A549 (cell line): ENCODE data around the gene POLA1. TPM values are rescaled to one million over a fixed set of nuclear protein-coding genes. Genes with fewer than 3 reads are reported as not detected.

Source experiments
- ATAC-seq, 2 experiments: fragments of 200-7000 bp in 1 of 2; fragments of >200 bp in 1 of 2; cut with Nextera tagmentation in 1 of 2; cut with Tn5 transposase in 1 of 2; 3 replicates each; pipeline versions ENCODE4 v1.8.0 to v1.9.1; 2018 to 2020; ENCODE audit warnings: mild to moderate bottlenecking in 1 of 2, moderate library complexity in 1 of 2
- CTCF ChIA-PET: fragments of 300-600 bp; sonication (Branson Sonifier 250); formaldehyde crosslinking; extraction: SDS; loops from one replicate; lab custom pipeline; 2021; ENCODE audit warnings: antibody characterized with exemption, inconsistent platforms; lab: Yijun Ruan, JAX
- POLR2A ChIA-PET: fragments of 350-600 bp; formaldehyde crosslinking; extraction: SDS; loops from one replicate; lab custom pipeline; 2021; ENCODE audit warnings: antibody characterized with exemption, inconsistent platforms; lab: Yijun Ruan, JAX
- DNase-seq, 2 experiments: peaks; one replicate each; pipeline versions ENCODE4 v3.0.0 to v3.0.0-alpha.2; 2011 to 2016; ENCODE audit warnings: low read depth in 1 of 2, low spot score in 1 of 2
- FAIRE-seq: peaks from 2 replicates; lab custom pipeline; 2011; peaks lifted over from hg19 to GRCh38; lab: Jason Lieb, UNC
- H3K27ac ChIP-seq, 2 experiments: fragments of >200 bp; sonication (Bioruptor Twin); formaldehyde crosslinking; 3 replicates each; pipeline ENCODE4 v1.5.1; 2016 to 2017
- H3K4me1 ChIP-seq: fragments of >200 bp; sonication (Bioruptor Twin); formaldehyde crosslinking; 3 replicates; pipeline ENCODE4 v1.6.1; 2016
- H3K4me2 ChIP-seq: fragments of >200 bp; sonication (Bioruptor Twin); formaldehyde crosslinking; 3 replicates; pipeline ENCODE4 v1.6.1; 2016
- H3K4me3 ChIP-seq: fragments of >200 bp; sonication (Bioruptor Twin); formaldehyde crosslinking; 3 replicates; pipeline ENCODE4 v1.5.1; 2016
- H3K9me3 ChIP-seq: fragments of >200 bp; sonication (Bioruptor Twin); formaldehyde crosslinking; 3 replicates; pipeline ENCODE4 v1.6.1; 2016
- CEBPB ChIP-seq, 2 experiments: fragments of >200 bp in 1 of 2; sonication (Bioruptor Twin) in 1 of 2; formaldehyde crosslinking in 1 of 2; IDR thresholded peaks; 2 replicates each; pipeline ENCODE4 v1.6.1; 2012 to 2016
- EHMT2 ChIP-seq: fragments of 200-600 bp; sonication (generic); IDR thresholded peaks from 2 replicates; pipeline ENCODE4 v1.6.1; 2016; ENCODE audit warnings: antibody characterized with exemption, low read depth, mild to moderate bottlenecking, moderate library complexity
- ELK1 ChIP-seq: fragments of 150-350 bp; IDR thresholded peaks from 2 replicates; pipeline ENCODE4 v1.6.1; 2014; ENCODE audit warnings: low read depth, mild to moderate bottlenecking, low read length
- GATA3 ChIP-seq: IDR thresholded peaks from 2 replicates; pipeline ENCODE4 v1.6.1; 2012; ENCODE audit warnings: borderline replicate concordance
- HDAC2 ChIP-seq: fragments of 200-600 bp; sonication (generic); IDR thresholded peaks from 2 replicates; pipeline ENCODE4 v1.6.1; 2016
- HOXB13 ChIP-seq: fragments of 250-450 bp; sonication (Bioruptor Pico); IDR thresholded peaks from 2 replicates; pipeline ENCODE4 v1.5.0; 2020; ENCODE audit warnings: low read depth, mild to moderate bottlenecking, moderate library complexity
- MAFK ChIP-seq: fragments of 450-650 bp; IDR thresholded peaks from 2 replicates; pipeline ENCODE4 v1.6.1; 2014; ENCODE audit not compliant: partially characterized antibody
- NFE2L2 ChIP-seq: fragments of 150-350 bp; conservative IDR thresholded peaks from 2 replicates; pipeline ENCODE4 v1.6.1; 2014; ENCODE audit warnings: low read length
- NR3C1 ChIP-seq: fragments of >200 bp; sonication (Bioruptor Twin); formaldehyde crosslinking; IDR thresholded peaks from 3 replicates; pipeline ENCODE4 v1.6.1; 2017
- PBX3 ChIP-seq: IDR thresholded peaks from 2 replicates; pipeline ENCODE4 v1.6.1; 2012
- POLR2A ChIP-seq: IDR thresholded peaks from 2 replicates; pipeline ENCODE4 v1.6.1; 2012; ENCODE audit warnings: mild to moderate bottlenecking, low read length
- POLR2AphosphoS2 ChIP-seq: conservative IDR thresholded peaks from 2 replicates; pipeline ENCODE4 v1.6.1; 2012; ENCODE audit warnings: low read length, improper control_type of control experiment, inconsistent platforms
- SMC3 ChIP-seq: fragments of >200 bp; sonication (Bioruptor Twin); formaldehyde crosslinking; IDR thresholded peaks from 3 replicates; pipeline ENCODE4 v1.6.1; 2018; ENCODE audit warnings: inconsistent platforms
- TP53 ChIP-seq: fragments of 250-450 bp; sonication (Bioruptor Pico); IDR thresholded peaks from 2 replicates; pipeline ENCODE4 v1.5.0; 2021; ENCODE audit warnings: mild to moderate bottlenecking, moderate library complexity
- ZFP36 ChIP-seq: fragments of 450-650 bp; IDR thresholded peaks from 2 replicates; pipeline ENCODE4 v1.6.1; 2014; ENCODE audit warnings: borderline replicate concordance; ENCODE audit not compliant: partially characterized antibody
- ZNF302 ChIP-seq: fragments of 250-450 bp; sonication (Bioruptor Pico); IDR thresholded peaks from 2 replicates; pipeline ENCODE4 v1.9.0; 2021; ENCODE audit warnings: inconsistent platforms, mild to moderate bottlenecking, moderate library complexity
- WGBS: methylation state at CpG from one replicate; pipeline ENCODE4 v1.1.6; 2017; ENCODE audit errors: missing lambda C conversion rate; 5-methylcytosine and 5-hydroxymethylcytosine counted together
- polyA plus RNA-seq, 4 experiments: library from polyadenylated mRNA; depleted of rRNA in 3 of 4; stranded (reverse); fragments of >200 nt; fragmentation: RNase III in 1 of 4; extraction: RNeasy Plus Mini Kit Qiagen cat#74134 plus additional on column Dnase treatment in 1 of 4; gene quantifications; 2 replicates in 3 of 4; 3 replicates in 1 of 4; pipeline ENCODE4 v1.2.3, GENCODE V29; 2011 to 2017
- TF ChIP-seq, protein P1 (sequence below): fragments of 250-450 bp; sonication (Bioruptor Pico); IDR thresholded peaks from 2 replicates; pipeline ENCODE4 v1.5.0; 2020; ENCODE audit warnings: low read depth, mild to moderate bottlenecking, moderate library complexity
- TF ChIP-seq, protein P2 (sequence below): IDR thresholded peaks from 2 replicates; pipeline ENCODE4 v1.6.1; 2012
- TF ChIP-seq, protein P3 (sequence below): IDR thresholded peaks from 2 replicates; pipeline ENCODE4 v1.6.1; 2012; ENCODE audit warnings: low read depth, borderline replicate concordance
- TF ChIP-seq, protein P4 (sequence below): fragments of >200 bp; sonication (Bioruptor Twin); formaldehyde crosslinking; IDR thresholded peaks from 2 replicates; pipeline ENCODE4 v1.6.1; 2016
- TF ChIP-seq, protein P5 (sequence below): fragments of >200 bp; sonication (Bioruptor Twin); formaldehyde crosslinking; IDR thresholded peaks from 3 replicates; pipeline ENCODE4 v1.6.1; 2016
- TF ChIP-seq, protein P6 (sequence below): fragments of >200 bp; sonication (Bioruptor Twin); formaldehyde crosslinking; IDR thresholded peaks from 3 replicates; pipeline ENCODE4 v1.5.1; 2016

POLA1 gene
- polyA plus RNA-seq, 2 of the 4 experiments (the other 2 are of a cell fraction), result 8.8 to 17.5 TPM

GRCh38 chrX:25015486-25016360, 322.0 kb downstream of the POLA1 start, which contains the start of gene ARX:
ARX (minus strand) TSS chrX:25015965; CDS start chrX:25015737, 228 bp downstream.
- DNase-seq, result peak; percentile 43 to 57
- Histone ChIP-seq H3K4me2 (peak within 1 kb of the TSS; percentile 37; the same call in 2 of the 3 replicates), H3K9me3 (no peaks in the 10 kb centered on the region), H3K4me1 (peaks cover 13% of the 10 kb centered on the region), H3K27ac (no peak within 1 kb of the TSS), H3K4me3 (no peak within 1 kb of the TSS)
- ChIA-PET CTCF (interaction anchor here (1.0 to 2.0 kb wide), 4 partner anchors 10 to 644 kb away, joined by 3 to 8 read pairs (median 5); no protein-coding TSS in a partner anchor), POLR2A (no interaction called here)
- FAIRE-seq, result no peak
- WGBS, result 76% methylated on average over 35 of the region's 58 CpGs
- TF ChIP-seq, protein P1, sequence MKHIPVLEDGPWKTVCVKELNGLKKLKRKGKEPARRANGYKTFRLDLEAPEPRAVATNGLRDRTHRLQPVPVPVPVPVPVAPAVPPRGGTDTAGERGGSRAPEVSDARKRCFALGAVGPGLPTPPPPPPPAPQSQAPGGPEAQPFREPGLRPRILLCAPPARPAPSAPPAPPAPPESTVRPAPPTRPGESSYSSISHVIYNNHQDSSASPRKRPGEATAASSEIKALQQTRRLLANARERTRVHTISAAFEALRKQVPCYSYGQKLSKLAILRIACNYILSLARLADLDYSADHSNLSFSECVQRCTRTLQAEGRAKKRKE (CRISPR knock-in tag), result no peak
- TF ChIP-seq, protein P2, sequence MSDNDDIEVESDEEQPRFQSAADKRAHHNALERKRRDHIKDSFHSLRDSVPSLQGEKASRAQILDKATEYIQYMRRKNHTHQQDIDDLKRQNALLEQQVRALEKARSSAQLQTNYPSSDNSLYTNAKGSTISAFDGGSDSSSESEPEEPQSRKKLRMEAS, result peak; percentile 54; the same call in 1 of the 2 replicates
- TF ChIP-seq SMC3, result no peak
- TF ChIP-seq, protein P3, sequence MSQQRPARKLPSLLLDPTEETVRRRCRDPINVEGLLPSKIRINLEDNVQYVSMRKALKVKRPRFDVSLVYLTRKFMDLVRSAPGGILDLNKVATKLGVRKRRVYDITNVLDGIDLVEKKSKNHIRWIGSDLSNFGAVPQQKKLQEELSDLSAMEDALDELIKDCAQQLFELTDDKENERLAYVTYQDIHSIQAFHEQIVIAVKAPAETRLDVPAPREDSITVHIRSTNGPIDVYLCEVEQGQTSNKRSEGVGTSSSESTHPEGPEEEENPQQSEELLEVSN, result peak; percentile 64; the same call in 1 of the 2 replicates
- no peak for TF ChIP-seq ZNF302
- ATAC-seq, result peak in 1 of 2 experiments; percentile 59; a peak in 4 of 6 replicates

DNA sequence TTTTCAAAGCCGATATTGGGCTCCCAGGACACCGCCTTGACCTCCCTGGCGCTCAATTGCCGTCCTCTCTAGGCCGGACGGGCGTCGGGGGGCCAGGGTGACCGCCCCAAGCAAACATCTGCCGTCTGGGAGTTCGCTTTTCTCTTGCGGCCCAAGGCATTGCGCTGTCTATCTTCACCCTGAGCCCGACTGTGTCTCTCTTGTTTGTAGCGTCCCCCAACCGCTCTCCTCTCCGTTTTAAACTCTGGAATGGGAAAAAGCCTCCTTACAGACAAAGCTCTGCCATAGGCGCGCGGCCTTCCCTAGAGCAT, 322.6 kb downstream of the POLA1 start:
- no peaks in the 10 kb centered on the region for H3K9me3 ChIP-seq
- WGBS, result 90% methylated on average over 17 of the region's 20 CpGs
- H3K27ac ChIP-seq, result no peak overlapping the region
- H3K4me3 ChIP-seq, result no peak overlapping the region
- TF ChIP-seq ZNF302, result no peak
- TF ChIP-seq POLR2A, result no peak
- no peak for TF ChIP-seq EHMT2
- no peak for TF ChIP-seq MAFK
- TF ChIP-seq NR3C1, result no peak
- no peak for TF ChIP-seq POLR2AphosphoS2
- no peak for TF ChIP-seq HDAC2
- TF ChIP-seq, protein P4, sequence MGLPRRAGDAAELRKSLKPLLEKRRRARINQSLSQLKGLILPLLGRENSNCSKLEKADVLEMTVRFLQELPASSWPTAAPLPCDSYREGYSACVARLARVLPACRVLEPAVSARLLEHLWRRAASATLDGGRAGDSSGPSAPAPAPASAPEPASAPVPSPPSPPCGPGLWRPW, result no peak
- no peak for TF ChIP-seq CEBPB (IDR thresholded peaks at IDR 0.05)
- TF ChIP-seq SMC3, result no peak
- no peak for TF ChIP-seq NFE2L2
- no peak for TF ChIP-seq ZFP36
- TF ChIP-seq, protein P5, sequence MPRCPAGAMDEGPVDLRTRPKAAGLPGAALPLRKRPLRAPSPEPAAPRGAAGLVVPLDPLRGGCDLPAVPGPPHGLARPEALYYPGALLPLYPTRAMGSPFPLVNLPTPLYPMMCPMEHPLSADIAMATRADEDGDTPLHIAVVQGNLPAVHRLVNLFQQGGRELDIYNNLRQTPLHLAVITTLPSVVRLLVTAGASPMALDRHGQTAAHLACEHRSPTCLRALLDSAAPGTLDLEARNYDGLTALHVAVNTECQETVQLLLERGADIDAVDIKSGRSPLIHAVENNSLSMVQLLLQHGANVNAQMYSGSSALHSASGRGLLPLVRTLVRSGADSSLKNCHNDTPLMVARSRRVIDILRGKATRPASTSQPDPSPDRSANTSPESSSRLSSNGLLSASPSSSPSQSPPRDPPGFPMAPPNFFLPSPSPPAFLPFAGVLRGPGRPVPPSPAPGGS, result no peak
- no peak for TF ChIP-seq ELK1
- no peak for TF ChIP-seq TP53 (CRISPR knock-in tag)
- TF ChIP-seq PBX3, result no peak
- TF ChIP-seq HOXB13 (CRISPR knock-in tag), result no peak
- no peak for TF ChIP-seq GATA3
- TF ChIP-seq, protein P6, sequence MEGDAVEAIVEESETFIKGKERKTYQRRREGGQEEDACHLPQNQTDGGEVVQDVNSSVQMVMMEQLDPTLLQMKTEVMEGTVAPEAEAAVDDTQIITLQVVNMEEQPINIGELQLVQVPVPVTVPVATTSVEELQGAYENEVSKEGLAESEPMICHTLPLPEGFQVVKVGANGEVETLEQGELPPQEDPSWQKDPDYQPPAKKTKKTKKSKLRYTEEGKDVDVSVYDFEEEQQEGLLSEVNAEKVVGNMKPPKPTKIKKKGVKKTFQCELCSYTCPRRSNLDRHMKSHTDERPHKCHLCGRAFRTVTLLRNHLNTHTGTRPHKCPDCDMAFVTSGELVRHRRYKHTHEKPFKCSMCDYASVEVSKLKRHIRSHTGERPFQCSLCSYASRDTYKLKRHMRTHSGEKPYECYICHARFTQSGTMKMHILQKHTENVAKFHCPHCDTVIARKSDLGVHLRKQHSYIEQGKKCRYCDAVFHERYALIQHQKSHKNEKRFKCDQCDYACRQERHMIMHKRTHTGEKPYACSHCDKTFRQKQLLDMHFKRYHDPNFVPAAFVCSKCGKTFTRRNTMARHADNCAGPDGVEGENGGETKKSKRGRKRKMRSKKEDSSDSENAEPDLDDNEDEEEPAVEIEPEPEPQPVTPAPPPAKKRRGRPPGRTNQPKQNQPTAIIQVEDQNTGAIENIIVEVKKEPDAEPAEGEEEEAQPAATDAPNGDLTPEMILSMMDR, result no peak
- H3K4me1 ChIP-seq, result peaks cover 15% of the 10 kb centered on the region
- ATAC-seq (no peak), DNase-seq (no peak), FAIRE-seq (no peak)
- ChIA-PET CTCF (interaction anchor here (1.3 to 2.0 kb wide), 3 partner anchors 10 to 645 kb away, joined by 5 to 8 read pairs (median 5); no protein-coding TSS in a partner anchor), POLR2A (no interaction called here)
- H3K4me2 ChIP-seq, result no peak overlapping the region
